Neuron (in vitro differentiated cells): ENCODE results near the gene VTCN1.
"Not testable (repeated sequence)": the region's sequence is repeated elsewhere in the genome, so short reads cannot be mapped to it uniquely, and the experiment has no call there.

ENCODE experiments used
- H2AFZ ChIP-seq: one replicate; pipeline ENCODE4 v1.6.1; 2013; ENCODE audit warnings: low read depth, mild to moderate bottlenecking, inconsistent platforms, low read length, moderate library complexity
- H3K27me3 ChIP-seq: one replicate; pipeline ENCODE4 v1.6.1; 2013; ENCODE audit warnings: low read length; ENCODE audit not compliant: insufficient read depth
- H3K36me3 ChIP-seq: one replicate; pipeline ENCODE4 v1.6.1; 2013; ENCODE audit warnings: low read length; ENCODE audit not compliant: insufficient read depth
- H3K4me1 ChIP-seq: one replicate; pipeline ENCODE4 v1.6.1; 2013; ENCODE audit warnings: low read length; ENCODE audit not compliant: insufficient read depth
- H3K4me3 ChIP-seq: 2 replicates; pipeline ENCODE4 v1.5.1; 2013; ENCODE audit warnings: mild to moderate bottlenecking, low read length, moderate library complexity
- H3K9me3 ChIP-seq: one replicate; pipeline ENCODE4 v1.6.1; 2013; ENCODE audit warnings: low read length

The VTCN1 gene

GRCh38 chr1:117124661-117125060 is 86.1 kb downstream of the VTCN1 start:
- Histone ChIP-seq H3K9me3 (no peaks in the 10 kb centered on the region), H3K4me1 (peaks cover 20% of the 10 kb centered on the region), H3K27me3 (no peaks in the 10 kb centered on the region), H2AFZ (no peak overlapping the region), H3K4me3 (no peak overlapping the region), H3K36me3 (no peaks in the 10 kb centered on the region)

GRCh38 chr1:117123274-117123673 is 87.5 kb downstream of the VTCN1 start:
- Histone ChIP-seq H3K4me1 (peaks cover 15% of the 10 kb centered on the region), H3K4me3 (no peak overlapping the region)

GRCh38 chr1:117122330-117123025 is 88.2 kb downstream of the VTCN1 start:
- H3K4me3 ChIP-seq = peak overlapping the region; percentile 60

More at GRCh38 chr1:117123274-117123673, 87.5 kb downstream of the VTCN1 start:
- Histone ChIP-seq H3K27me3 (no peaks in the 10 kb centered on the region), H3K36me3 (peaks cover 6% of the 10 kb centered on the region), H3K9me3 (no peaks in the 10 kb centered on the region), H2AFZ (no peak overlapping the region)

GRCh38 chr1:117121589-117122329 is 89.0 kb downstream of the VTCN1 start, which contains the start of gene TRIM45:
TRIM45 (minus strand) TSS chr1:117121749; CDS start chr1:117121201, 548 bp downstream.
- Histone ChIP-seq H3K4me3 (peak within 1 kb of the TSS; percentile 60), H3K9me3 (no peaks in the 10 kb centered on the region), H3K27me3 (no peaks in the 10 kb centered on the region), H3K4me1 (peaks cover 12% of the 10 kb centered on the region), H3K36me3 (peaks cover 19% of the 10 kb centered on the region), H2AFZ (peak within 1 kb of the TSS; percentile 20)

More at GRCh38 chr1:117122330-117123025, 88.2 kb downstream of the VTCN1 start:
- H3K9me3 ChIP-seq = no peaks in the 10 kb centered on the region
- peaks cover 12% of the 10 kb centered on the region for H3K4me1 ChIP-seq
- H3K27me3 ChIP-seq = no peaks in the 10 kb centered on the region
- H3K36me3 ChIP-seq = peaks cover 14% of the 10 kb centered on the region
- peak overlapping the region; percentile 20 for H2AFZ ChIP-seq

GRCh38 chr1:117120774-117121588 is 89.7 kb downstream of the VTCN1 start:
- H3K4me3 ChIP-seq = peak overlapping the region; percentile 60
- peaks cover 25% of the 10 kb centered on the region for H3K36me3 ChIP-seq
- no peaks in the 10 kb centered on the region for H3K27me3 ChIP-seq
- H3K4me1 ChIP-seq = peaks cover 12% of the 10 kb centered on the region
- peak overlapping the region; percentile 20 for H2AFZ ChIP-seq
- H3K9me3 ChIP-seq = no peaks in the 10 kb centered on the region

DNA sequence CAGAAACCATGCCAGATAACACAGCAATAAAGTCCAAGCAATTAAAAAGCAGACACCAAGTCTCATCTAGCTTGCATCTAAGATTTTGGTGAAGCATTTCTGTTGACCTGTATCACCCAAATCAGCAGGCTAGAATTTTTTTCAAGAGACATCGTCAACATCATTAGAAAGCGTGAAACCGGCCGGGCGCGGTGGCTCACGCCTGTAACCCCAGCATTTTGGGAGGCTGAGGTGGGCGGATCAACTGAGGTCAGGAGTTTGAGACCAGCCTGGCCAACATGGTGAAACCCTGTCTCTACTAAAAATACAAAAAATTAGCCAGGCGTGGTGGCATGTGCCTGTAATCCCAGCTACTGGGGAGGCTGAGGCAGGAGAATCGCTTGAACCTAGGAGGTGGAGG is 91.6 kb downstream of the VTCN1 start:
- H3K4me1 ChIP-seq = peaks cover 12% of the 10 kb centered on the region
- H3K36me3 ChIP-seq = peaks cover 42% of the 10 kb centered on the region
- not testable (repeated sequence) for H3K4me3 ChIP-seq, H3K27me3 ChIP-seq, H3K9me3 ChIP-seq, H2AFZ ChIP-seq

- Histone ChIP-seq H3K36me3 (peaks cover 52% of the 10 kb centered on the region), H3K9me3 (no peaks in the 10 kb centered on the region), H3K27me3 (no peaks in the 10 kb centered on the region), H3K4me1 (peaks cover 12% of the 10 kb centered on the region), H2AFZ (no peak overlapping the region), H3K4me3 (no peak overlapping the region)
Observed at GRCh38 chr1:117118137-117118536, 92.6 kb downstream of the VTCN1 start.

DNA sequence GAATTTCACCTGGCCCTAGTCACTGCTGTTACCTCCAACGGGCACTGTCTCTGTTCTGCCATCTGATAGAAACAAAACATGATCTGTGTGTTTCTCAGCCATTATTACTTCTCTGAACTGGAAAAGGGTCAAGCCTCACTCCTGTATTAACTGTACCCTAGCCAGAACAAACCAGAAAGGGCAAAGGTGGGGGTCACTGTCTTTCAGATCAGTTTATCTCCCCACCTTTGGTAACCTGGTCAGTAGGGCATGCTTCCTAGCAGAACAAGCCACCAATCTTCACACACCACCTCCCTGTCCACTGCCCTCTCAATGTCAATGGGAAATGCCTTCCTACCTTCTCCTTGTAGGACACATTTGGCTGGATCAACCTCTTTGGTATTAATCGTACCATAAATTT is 93.0 kb downstream of the VTCN1 start:
- no peaks in the 10 kb centered on the region for H3K27me3 ChIP-seq
- peaks cover 55% of the 10 kb centered on the region for H3K36me3 ChIP-seq
- H3K4me1 ChIP-seq = peaks cover 12% of the 10 kb centered on the region
- H3K4me3 ChIP-seq = no peak overlapping the region
- no peaks in the 10 kb centered on the region for H3K9me3 ChIP-seq
- H2AFZ ChIP-seq = no peak overlapping the region

- peaks cover 62% of the 10 kb centered on the region for H3K36me3 ChIP-seq
- no peaks in the 10 kb centered on the region for H3K27me3 ChIP-seq
- no peaks in the 10 kb centered on the region for H3K9me3 ChIP-seq
- H3K4me3 ChIP-seq = no peak overlapping the region
- no peak overlapping the region for H2AFZ ChIP-seq
- peaks cover 12% of the 10 kb centered on the region for H3K4me1 ChIP-seq
Observed at GRCh38 chr1:117116784-117117130, 94.0 kb downstream of the VTCN1 start.

GRCh38 chr1:117116090-117116783 is 94.5 kb downstream of the VTCN1 start:
- H3K36me3 ChIP-seq = peaks cover 65% of the 10 kb centered on the region

GRCh38 chr1:117114877-117115276 is 95.8 kb downstream of the VTCN1 start:
- H3K9me3 ChIP-seq = no peaks in the 10 kb centered on the region
- peaks cover 5% of the 10 kb centered on the region for H3K4me1 ChIP-seq
- H3K27me3 ChIP-seq = no peaks in the 10 kb centered on the region
- H3K4me3 ChIP-seq = no peak overlapping the region
- no peak overlapping the region for H2AFZ ChIP-seq
- H3K36me3 ChIP-seq = peaks cover 71% of the 10 kb centered on the region

More at GRCh38 chr1:117116090-117116783, 94.5 kb downstream of the VTCN1 start:
- Histone ChIP-seq H2AFZ (no peak overlapping the region), H3K27me3 (no peaks in the 10 kb centered on the region), H3K4me1 (peaks cover 12% of the 10 kb centered on the region), H3K4me3 (no peak overlapping the region), H3K9me3 (no peaks in the 10 kb centered on the region)

DNA sequence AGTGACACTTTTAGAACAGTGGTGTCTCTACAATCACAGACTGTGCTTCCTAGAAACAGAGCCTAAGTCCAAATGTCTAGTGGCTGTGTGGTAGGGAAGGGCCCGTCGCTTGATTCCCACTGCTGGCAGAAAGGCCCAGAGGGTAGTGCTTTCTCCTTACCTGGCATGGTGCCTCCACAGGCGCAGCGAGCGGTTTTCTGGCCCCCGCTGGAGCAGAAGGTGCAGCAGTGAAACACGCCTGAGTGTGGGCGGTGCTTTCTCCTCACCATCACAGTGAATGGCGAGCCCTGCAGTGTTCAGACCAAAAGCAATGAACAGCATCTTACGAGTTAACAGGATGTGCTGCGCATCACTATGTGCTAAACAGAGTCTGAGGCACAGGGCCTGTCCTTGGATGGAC is 97.5 kb downstream of the VTCN1 start:
- H3K4me3 ChIP-seq = no peak overlapping the region
- H3K27me3 ChIP-seq = no peaks in the 10 kb centered on the region
- no peaks in the 10 kb centered on the region for H3K9me3 ChIP-seq

More for the DNA sequence above, 97.5 kb downstream of the VTCN1 start:
- Histone ChIP-seq H3K4me1 (peaks cover 5% of the 10 kb centered on the region), H2AFZ (no peak overlapping the region), H3K36me3 (peaks cover 75% of the 10 kb centered on the region)
